Measurements from ENCODE around the gene ALK.

The ALK gene

DNA sequence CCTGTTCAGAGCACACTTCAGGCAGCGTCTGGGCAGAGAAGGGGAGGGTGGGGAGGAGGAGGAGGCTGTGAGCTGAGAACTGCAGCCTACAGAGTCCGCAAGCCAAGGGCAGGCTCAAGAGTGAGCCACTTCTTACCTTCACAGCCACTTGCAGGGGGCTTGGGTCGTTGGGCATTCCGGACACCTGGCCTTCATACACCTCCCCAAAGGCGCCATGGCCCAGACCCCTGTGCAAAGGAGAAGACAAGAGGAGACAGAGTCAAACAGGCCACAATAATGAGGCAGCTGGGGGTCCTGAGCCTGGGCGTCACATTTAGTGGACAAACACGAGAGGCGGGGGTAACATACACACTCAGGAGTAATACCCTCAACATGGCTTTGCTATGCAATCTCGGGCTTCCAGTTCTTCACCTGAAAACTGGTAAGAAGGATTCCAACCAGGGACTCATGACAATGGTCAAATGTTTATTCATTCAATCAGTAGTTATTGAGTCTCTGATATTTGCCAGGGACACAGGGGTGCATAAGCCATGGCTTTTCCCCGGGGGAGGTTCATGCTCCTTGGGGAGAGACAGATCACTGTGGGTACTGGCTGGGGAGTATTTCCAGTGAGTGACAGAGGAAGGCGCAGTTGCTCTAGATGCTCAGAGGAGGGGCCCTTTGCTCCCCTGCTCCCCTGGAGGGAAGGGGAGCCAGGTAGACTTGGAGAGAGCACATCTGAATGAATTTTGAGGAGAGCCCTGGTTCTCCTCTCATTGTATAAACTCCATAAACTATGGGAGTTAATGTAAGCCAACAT, 698.8 kb downstream of the ALK start:
- no peak for DNase-seq (ENCODE audit: low read depth)

DNA sequence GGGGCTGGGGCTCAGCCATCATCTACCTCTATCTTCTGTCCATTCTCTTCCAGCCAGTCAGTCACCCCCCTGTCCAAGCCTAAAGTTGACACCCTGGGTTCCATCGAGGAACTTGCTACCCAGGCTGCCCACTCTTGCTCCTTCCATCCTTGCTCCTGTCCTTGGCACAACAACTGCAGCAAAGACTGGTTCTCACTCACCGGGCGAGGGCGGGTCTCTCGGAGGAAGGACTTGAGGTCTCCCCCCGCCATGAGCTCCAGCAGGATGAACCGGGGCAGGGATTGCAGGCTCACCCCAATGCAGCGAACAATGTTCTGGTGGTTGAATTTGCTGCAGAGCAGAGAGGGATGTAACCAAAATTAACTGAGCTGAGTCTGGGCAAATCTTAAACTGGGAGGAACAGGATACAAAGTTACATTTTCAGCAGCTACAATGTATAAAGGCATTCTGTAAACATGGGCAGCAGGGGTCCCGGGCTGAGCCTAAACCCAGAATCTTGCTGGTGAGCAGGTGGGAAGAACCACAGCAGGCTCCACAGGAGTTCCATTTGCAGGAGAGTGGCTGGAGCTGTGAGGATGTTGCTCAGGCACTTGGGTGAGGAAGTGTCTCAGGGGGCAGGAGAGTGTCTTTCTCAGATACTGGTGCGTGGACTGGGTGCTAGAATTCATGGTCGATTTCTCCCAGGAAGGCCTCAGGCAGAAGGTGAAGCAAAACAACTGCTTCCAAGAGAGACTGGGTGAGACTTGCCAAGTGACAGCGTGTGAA, 700.7 kb downstream of the ALK start:
- no peak for DNase-seq (ENCODE audit: low read depth)

DNA sequence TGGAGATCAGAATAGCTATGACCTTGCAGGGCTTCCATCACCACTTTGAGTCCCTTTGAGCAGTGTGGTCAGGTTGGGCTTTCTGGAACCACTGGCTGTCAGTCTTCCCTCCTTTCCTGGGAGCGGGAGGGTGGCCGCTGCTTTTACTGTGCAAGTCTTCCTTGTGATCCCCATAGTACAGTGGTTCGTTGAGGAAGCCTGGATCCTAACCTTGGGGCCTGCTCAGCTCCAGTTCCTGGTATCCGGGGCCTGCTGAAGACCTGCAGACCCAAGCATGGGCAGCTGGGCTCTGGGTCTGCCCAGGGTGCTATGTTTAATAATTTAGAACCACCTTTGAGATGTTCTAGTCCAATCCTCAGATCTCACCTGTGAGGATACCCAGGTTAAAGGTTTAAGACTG, 702.0 kb downstream of the ALK start:
- no peak for DNase-seq (ENCODE audit: low read depth)

DNA sequence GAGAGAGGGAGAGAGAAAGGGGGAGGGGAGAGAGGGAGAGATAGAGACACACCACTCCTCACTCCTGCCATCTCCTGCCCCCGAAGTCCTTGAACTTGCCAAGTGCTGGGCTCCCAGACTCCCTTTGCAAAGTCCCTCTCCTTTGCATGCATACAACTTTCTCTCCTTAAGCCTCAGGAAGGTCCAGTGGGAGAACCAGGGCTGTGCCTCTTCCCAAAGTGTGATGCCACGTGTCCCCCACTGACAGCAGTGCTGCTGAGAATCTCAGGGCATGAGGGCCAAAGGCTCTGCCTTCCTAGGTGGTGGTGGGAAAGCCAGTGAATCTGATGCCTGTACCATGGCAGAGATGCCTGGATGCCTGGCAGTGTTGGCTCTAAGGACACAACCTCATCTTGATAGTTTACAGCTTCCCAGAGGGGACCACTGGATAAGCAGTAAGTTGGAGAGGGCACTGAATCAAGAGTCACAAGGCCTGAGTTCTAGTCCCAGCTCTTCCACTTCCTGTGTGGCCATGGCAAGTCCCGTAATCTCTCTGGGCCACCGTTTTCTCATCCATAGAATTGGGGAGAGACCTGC, 702.7 kb downstream of the ALK start:
- DNase-seq (ENCODE audit: low read depth): no peak

DNA sequence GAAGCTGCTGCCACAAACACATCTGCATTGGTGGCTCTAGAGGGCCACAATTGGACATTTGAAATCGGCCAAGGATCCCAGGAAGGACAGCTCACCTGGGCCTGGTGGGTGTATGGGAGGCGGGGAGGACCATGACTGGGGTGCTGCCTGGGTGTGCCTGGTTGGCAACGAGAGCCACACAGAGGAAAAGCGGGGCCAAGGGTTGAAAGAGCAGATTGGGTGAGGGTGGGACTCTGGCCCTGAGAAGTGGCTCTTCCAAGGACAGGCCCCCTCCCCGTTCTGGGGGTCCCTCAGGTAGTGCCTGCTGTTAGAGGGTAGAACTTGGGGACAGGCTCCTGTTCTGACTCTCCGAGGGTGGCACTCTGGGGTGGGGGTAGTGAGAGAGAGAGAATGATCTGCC, 703.3 kb downstream of the ALK start:
- no peak for DNase-seq (ENCODE audit: low read depth)

DNA sequence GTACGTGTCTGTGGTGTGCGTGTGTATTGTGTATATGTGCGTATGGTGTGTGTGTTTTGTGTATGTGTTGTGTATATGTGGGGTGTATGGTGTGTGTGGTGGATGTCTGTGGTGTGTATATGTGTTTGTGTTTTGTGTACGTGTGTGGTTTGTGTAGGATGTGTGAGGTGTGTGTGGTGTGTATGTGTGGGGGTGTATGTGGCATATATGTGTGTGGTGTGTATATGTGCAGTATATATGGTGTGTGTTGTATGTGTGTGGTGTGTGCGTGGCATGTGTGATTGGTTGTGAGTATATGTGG, 704.8 kb downstream of the ALK start:
- no peak for DNase-seq (ENCODE audit: low read depth)

DNA sequence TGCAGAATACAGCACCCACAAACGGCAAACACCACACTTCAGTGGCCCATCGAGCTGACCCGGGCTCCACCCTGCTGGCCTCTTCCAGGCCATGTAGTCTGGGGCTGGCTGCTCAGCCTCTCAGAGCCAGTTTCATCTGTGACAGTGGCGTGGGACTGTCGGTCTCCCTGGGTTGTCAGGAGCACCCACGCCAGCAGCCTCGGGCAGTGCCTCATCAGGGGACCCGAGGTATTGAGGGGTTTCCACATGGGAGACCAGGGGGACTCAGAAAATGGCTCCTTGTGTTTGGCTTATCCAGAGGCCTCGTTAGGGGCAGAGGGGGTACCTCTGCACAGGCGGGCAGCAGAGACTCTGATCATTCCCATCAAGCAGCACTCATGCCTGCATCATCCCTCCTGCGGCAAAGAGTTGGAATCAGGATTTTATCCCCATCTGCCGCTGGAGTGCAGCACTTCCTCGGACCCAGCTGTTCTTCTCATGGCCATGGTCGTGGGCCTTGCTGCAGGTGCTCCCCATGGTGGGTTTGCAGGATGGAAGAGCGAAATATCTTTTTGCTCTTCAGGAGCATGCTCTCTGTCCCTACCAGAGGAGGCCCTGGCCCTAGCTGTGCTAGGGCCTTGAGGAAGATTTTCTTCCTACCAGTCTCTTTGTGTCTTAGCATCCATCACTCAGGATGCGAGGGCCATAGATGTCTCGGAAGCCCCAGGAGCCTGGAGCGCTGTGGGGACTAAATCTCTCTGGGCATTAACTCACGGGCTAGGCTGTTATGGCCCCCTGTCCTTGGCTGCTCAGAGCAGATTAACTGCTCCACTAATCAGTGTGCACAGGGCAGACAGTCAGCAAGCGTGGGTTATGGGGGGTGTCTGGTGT, 705.4 kb downstream of the ALK start:
- DNase-seq (ENCODE audit: low read depth): no peak

DNA sequence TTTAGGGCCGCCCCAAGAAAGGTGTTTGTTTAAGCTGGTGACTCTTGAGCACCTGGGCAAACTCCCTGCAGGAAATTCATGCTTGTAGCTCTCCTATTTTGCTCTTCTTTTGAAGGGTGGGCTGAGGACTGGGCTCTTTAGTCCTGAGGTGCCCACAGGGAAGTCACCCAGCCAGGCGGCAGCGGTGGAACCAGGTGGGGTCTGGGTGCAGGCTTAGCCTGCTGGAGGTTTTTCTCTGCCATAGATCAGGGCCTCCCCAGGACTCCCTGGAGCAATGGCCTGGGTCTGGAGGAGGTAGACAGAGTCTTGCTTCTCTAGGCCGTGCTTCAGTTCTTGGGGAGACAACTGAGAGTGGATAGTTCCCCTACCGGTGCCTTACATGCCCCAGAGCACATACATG, 706.3 kb downstream of the ALK start:
- DNase-seq (ENCODE audit: low read depth): no peak

DNA sequence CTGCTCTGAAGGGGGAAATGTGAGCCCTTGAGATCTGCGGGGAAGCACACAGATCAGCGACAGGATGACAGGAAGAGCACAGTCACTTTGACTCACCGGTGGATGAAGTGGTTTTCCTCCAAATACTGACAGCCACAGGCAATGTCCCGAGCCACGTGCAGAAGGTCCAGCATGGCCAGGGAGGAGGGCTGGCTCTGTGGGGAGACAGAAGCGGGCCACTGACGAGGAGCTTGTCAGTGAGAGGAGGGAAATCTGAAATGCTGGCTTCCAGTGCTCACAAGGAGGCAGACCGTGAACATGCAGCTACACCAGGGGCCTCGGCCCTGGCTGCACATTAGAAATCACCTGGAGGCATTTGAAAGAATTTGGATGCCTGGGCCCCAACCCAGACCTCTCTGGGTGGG, 707.5 kb downstream of the ALK start:
- no peak for DNase-seq (ENCODE audit: low read depth)

DNA sequence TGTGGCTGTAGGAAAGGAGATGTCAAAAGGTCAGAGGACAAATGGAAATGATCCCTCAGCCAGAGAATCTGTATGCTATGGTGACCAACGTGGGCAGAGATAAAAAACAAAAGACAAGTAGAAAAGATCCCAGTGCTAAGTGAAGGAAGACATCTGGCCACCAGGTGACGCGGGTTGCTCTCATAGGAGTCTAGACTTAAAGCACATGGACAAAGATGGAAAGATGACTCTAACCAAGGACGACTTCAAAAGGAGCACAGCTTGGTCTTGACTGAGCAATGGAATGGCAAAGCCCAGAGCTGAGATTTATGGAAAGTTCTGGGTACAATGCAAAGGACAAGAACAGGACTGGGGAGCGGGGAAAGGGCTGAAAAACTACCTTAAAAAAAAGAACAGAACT, 709.4 kb downstream of the ALK start:
- no peak for DNase-seq (ENCODE audit: low read depth)

DNA sequence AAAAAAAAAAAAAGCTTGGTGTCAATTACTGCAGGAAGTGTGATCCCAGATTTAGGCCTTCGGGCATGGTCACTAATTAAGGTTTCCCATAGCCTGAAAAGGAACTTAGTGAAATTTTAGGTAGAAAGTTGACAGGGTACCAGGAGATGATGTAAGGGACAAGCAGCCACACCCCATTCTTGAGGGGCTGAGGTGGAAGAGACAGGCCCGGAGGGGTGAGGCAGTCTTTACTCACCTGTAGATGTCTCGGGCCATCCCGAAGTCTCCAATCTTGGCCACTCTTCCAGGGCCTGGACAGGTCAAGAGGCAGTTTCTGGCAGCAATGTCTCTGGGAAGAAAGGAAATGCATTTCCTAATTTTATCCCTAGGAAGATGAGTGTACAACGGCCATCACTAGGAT, 711.8 kb downstream of the ALK start:
- DNase-seq (ENCODE audit: low read depth): no peak

DNA sequence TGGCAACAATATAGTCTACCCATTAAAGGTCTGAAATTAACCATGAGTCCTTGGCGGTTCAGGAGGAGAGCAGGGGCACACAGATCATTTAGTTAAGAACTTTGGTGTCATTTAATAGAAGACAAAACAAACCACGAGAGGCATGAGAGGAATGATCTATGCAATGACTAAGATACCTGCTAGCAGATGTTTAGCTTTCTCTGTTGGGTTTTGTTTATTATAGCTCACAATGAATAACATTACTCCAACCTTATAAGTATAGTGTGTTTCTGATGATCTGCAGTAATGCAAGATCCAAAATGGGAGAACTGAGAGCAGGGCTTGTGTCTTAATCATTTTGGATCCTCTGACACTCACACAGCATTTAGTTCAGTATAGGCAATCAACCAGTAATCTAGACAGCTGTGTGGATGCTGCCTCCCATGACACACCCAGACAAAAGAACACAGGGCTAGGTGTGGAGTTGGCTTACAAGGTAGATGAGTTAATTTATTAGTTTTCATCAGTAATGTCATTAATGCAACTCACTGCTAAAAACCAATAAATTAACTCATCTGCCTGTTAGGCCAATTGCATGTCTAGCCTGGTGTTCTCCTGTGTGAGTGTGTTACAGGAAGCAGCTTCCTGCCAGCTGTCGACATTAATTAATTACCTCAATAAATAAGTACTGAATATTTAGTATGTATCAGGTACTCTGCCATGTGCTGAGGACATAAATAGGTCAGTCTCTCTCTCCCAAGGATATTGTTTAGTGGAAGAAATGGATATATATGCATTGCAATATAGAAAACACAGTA, 713.8 kb downstream of the ALK start:
- DNase-seq (ENCODE audit: low read depth): no peak

DNA sequence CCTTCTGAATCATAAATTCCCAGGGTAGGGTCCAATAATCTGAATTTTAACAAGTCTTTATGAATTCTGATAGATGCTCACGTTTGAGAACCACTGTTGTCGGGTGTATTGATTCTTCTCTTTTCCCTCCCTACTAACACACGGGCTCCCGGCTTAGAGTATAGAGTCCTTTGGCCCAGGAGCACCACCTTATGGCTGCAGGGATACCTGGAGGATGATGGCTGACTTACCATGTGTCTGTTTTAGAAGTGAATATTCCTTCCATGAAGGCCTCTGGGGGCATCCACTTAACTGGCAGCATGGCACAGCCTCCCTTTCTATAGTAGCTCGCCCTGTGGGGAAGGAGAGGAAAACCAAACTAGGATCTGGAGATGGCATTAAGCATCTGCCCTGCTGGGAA, 714.4 kb downstream of the ALK start:
- DNase-seq (ENCODE audit: low read depth): no peak

DNA sequence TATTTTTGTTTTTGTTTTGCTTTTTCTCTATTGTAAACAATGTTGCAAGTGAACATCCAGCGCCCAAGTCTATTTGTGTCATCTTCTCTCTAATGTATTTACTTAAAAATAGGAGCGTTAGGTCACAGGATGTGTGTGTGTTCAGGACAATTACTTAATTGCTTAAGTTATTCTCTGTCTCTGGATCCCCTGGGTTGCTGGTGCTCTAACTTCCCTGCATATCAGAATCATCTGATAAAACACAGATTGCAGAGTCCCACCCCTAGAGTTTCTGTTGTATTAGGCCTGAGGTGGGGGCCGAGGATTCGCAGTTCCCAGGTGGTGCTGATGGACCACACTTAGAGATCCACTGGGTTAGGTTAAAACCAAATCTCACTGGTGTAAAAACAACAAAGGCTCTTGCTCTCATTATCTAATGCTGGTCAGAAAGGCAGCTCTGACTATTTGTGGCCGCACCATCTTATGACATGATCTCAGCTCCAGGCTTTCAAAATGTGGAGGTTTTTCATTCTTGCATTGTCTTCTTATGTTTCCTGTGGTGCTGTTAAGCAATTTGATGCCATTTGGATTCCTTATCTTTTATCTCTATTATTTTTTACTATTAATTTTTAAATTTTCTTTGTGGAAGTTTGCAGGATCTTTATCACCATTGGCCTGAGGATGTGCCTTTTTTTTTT, 718.4 kb downstream of the ALK start:
- no peak for DNase-seq (ENCODE audit: low read depth)

DNA sequence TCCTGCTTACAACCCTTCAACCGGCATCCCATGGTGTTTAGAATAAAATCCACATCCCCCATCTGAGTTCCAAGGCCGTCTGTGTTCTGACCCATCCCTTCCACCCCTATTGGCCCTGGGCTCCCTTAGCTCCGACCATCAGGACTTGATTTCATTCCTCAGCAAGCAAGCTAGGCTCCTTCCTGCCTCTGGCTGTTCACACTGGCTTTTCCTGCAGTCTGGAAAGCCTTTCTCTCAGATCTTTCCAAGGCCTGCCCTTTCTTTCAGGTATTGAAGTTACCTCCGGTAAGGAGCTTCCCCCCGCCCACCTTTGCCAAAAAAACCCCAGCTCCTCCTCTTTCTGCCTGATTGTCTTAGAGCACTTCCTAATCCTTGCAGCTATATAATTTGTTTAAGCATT, 719.4 kb downstream of the ALK start:
- no peak for DNase-seq (ENCODE audit: low read depth)

DNA sequence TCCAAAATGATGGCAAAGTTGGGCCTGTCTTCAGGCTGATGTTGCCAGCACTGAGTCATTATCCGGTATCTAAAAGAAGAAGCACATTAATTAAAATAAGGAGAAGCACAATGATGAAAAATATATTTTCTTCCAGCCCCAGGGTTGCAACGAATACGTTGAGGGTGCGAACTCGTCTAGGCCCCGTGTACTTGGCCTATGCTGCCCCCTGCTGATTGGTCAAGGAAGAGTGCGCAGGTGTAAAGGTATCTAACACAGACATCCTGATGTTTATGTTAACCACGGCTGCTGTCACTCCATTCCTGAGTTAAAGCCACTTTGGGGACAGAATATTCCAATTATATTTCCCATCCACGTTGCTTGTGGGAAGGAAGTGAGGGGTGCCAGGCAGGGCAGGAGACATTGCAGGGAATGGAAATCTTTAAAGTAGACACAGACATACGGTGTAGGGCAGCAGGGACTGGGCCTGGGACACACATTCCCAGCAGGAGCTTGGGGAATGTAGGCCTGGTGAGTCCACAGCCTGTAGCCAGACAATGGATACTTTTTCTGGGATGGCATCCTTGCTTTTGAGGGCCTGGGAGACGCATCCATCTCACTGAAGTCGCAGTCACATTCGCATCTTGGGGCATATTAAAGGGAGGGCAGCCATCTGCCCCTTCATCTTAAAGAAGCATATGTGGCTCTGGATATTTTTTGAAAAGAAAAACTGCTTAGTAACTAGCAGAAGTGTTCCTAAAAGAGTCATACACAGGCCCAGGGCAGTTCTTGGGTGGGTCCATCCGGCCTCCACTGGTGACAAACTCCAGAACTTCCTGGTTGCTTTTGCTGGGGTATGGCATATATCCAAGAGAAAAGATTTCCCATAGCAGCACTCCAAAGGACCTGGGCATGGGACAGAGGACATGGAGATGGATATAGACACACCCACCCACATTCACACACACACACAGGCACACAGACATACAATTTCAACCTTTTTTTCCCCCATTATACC, 724.3 kb downstream of the ALK start:
- no peak for DNase-seq (ENCODE audit: low read depth)

DNA sequence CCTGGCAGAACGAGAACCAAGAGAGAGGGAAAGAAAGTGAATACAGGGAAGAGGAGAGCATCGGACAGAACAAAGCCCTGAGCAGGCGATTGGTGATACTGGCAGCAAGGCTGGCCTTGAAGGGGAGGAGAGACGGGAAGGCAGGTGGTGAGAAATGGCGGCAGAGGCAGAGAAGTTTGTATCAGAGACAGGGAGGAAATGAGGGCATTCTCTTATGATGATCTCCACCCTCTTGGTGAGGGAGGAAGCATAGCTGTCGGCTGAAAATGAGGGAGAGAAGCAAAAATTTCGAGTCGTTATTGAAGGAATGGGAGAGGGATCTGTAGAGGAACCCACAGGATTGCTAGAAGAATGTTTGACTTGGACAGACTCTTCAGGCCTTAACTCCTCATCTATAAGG, 725.6 kb downstream of the ALK start:
- DNase-seq (ENCODE audit: low read depth): no peak

DNA sequence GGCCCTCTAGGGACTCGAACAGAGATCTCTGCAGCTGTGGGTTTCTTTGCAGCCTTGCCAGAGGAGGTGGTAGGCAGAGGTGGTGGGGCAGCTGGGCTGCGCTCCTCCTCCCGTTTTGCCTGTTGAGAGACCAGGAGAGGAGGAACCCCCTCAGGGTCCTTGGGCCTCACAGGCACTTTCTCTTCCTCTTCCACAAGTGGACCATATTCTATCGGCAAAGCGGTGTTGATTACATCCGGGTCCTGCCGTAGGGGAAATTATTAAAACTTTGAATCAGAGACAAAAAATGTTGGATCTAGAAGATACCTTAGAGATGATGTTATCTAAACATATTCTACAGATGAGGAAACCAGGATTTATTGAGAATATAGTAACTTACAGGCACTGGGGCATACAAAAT, 727.7 kb downstream of the ALK start:
- DNase-seq (ENCODE audit: low read depth): no peak

DNA sequence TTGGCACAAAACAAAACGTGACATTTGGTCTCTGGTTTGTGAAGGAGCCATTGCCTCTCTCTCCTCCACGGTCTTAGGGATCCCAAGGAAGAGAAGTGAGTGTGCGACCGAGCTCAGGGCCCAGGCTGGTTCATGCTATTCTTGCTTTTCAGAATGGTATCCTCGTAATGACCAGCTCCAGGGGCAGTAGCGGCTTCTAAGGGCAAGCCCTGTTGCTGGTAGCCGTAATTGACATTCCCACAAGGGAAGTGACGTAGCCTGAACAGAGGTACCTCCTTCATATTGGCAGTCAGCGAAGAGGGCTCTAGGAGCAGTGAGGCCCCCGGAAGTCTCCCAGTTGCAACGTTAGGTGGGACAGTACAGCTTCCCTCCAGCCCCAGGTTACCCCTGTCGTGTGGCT, 728.3 kb downstream of the ALK start:
- no peak for DNase-seq (ENCODE audit: low read depth)

DNA sequence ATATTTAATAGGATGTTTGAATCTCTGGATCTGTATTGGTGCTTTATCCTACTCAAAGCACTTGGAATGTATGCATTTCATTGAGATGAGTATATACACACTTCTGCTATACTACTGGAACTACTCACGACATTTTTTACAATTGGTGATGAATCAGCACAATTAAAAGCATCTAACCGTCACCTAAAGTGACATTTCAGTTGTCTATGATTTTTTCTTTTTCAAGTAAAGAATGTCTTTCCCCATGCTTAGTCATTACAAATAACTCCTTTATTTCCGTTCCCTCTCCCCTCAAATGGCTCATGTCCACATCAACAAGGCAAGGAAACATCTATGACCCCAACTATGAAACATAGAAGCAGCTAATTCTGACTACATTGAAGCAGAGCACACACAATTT, 728.9 kb downstream of the ALK start:
- DNase-seq (ENCODE audit: low read depth): peak; percentile 65
